ENCODE measurements around the gene FCRLB.
"Not testable (repeated sequence)": the region's sequence is repeated elsewhere in the genome, so short reads cannot be mapped to it uniquely, and the experiment has no call there.

FCRLB gene

GRCh38 chr1:161720422-161720821, 922 bp upstream of the FCRLB start:
- TF ChIP-seq, protein P1, sequence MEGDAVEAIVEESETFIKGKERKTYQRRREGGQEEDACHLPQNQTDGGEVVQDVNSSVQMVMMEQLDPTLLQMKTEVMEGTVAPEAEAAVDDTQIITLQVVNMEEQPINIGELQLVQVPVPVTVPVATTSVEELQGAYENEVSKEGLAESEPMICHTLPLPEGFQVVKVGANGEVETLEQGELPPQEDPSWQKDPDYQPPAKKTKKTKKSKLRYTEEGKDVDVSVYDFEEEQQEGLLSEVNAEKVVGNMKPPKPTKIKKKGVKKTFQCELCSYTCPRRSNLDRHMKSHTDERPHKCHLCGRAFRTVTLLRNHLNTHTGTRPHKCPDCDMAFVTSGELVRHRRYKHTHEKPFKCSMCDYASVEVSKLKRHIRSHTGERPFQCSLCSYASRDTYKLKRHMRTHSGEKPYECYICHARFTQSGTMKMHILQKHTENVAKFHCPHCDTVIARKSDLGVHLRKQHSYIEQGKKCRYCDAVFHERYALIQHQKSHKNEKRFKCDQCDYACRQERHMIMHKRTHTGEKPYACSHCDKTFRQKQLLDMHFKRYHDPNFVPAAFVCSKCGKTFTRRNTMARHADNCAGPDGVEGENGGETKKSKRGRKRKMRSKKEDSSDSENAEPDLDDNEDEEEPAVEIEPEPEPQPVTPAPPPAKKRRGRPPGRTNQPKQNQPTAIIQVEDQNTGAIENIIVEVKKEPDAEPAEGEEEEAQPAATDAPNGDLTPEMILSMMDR (IDR thresholded peaks at IDR 0.05; ENCODE audit: low read depth, low read length, missing control alignments), result no peak
- no peak for DNase-seq (ENCODE audit: extremely low read depth, low read depth)
- no peak overlapping the region for H3K4me3 ChIP-seq (replicated peaks; ENCODE audit: low read depth, low read length)

GRCh38 chr1:161721738-161722343, 497 bp downstream of the FCRLB start:
- DNase-seq (ENCODE audit: extremely low read depth, low read depth), result peak; percentile 74
- H3K4me3 ChIP-seq (replicated peaks; ENCODE audit: low read depth, low read length), result no peak overlapping the region
- TF ChIP-seq, protein P1 (IDR thresholded peaks at IDR 0.05; ENCODE audit: low read depth, low read length, missing control alignments), result no peak

DNA sequence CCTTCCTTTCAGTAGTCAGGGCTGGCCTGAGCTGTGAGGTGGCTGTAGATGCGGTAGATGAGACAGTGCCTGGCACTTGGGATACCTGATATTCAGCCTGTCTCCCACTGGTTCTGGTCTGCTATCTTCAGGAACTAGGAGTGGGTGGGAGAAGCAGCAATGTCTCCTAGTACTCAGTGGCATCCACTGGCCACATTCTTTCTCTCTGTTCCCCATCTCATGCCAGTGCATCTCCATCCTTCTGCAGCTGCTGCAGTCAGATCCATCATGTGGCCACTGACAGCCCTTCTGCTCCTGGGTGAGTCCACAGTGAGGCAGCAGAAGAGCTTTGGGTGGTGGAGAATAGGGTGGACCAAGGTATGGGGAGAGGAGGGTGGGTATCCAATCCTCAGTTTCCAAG, 1.1 kb downstream of the FCRLB start:
- TF ChIP-seq, protein P1 (IDR thresholded peaks at IDR 0.05; ENCODE audit: low read depth, low read length, missing control alignments), result no peak
- DNase-seq (ENCODE audit: extremely low read depth, low read depth), result no peak

GRCh38 chr1:161723459-161724141, 2.3 kb downstream of the FCRLB start:
- no peak overlapping the region for H3K4me3 ChIP-seq (replicated peaks; ENCODE audit: low read depth, low read length)
- TF ChIP-seq, protein P1 (IDR thresholded peaks at IDR 0.05; ENCODE audit: low read depth, low read length, missing control alignments), result no peak
- no peak for DNase-seq (ENCODE audit: extremely low read depth, low read depth)

More for the DNA sequence above, 1.1 kb downstream of the FCRLB start:
- no peak overlapping the region for H3K4me3 ChIP-seq (replicated peaks; ENCODE audit: low read depth, low read length)

DNA sequence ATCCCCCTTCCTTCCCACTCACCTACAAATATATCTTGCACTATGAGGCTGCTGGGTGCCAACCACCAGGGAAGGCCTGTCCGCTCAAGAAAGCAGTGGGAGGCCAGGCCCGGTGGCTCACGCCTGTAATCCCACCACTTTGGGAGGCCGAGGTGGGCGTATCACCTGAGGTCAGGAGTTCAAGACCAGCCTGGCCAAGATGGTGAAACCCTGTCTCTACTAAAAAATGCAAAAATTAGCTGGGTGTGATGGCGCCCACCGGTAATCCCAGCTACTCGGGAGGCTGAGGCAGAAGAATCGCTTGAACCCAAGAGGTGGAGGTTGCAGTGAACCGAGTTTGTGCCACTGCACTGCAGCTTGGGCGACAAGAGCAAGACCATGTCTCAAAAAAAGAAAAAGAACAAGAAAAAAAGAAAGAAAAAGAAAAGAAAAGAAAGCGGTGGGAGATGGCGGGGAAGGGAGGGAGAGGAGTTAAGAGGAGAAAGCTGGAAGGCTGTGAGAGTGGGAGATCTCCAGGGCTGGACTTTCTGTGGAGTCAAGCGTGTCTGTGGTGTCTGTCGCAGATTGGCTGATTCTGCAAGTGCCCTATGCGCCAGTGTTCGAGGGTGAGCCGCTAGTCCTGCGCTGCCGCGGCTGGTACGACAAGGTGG, 4.0 kb downstream of the FCRLB start:
- peak overlapping the region; percentile 76 for H3K4me3 ChIP-seq (replicated peaks; ENCODE audit: low read depth, low read length)

DNA sequence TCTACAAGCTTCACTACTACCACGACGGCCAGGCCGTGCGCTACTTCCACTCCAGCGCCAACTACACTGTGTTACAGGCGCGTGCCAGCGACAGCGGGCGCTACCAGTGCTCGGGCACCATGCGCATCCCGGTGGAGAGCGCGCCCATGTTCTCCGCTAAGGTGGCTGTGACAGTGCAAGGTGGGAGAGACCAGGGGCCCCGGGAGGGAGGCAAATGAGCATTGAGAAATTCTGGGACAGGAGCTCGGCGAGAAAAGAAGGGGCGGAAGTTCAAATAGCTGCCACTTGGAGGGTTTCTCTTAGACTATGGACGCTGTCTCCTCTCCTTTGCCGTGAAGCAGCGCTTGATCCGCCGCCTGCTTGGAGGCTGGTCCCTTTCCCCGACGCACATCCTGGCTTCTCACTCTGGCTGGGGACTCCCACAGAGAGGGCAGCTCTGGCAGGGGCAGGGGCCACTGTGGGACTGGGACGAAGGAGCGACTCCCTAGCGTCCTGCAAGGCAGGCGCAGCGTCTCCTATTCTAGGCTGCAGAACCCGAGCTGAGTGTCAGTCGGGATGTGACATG, 4.6 kb downstream of the FCRLB start:
- no peak for DNase-seq (ENCODE audit: extremely low read depth, low read depth)
- peak overlapping the region; percentile 76 for H3K4me3 ChIP-seq (replicated peaks; ENCODE audit: low read depth, low read length)
- TF ChIP-seq, protein P1 (IDR thresholded peaks at IDR 0.05; ENCODE audit: low read depth, low read length, missing control alignments), result peak; percentile 35

More for the DNA sequence above, 4.0 kb downstream of the FCRLB start:
- not testable (repeated sequence) for DNase-seq (ENCODE audit: extremely low read depth, low read depth)

All from HFF-Myc (cell line).